Measurements from ENCODE around the gene CCDC57. TPM values are rescaled to one million over a fixed set of nuclear protein-coding genes. Genes with fewer than 3 reads are reported as not detected.

The CCDC57 gene
- total RNA-seq, 2 donors from 2014 or later: 24.5 to 46.1 TPM

DNA sequence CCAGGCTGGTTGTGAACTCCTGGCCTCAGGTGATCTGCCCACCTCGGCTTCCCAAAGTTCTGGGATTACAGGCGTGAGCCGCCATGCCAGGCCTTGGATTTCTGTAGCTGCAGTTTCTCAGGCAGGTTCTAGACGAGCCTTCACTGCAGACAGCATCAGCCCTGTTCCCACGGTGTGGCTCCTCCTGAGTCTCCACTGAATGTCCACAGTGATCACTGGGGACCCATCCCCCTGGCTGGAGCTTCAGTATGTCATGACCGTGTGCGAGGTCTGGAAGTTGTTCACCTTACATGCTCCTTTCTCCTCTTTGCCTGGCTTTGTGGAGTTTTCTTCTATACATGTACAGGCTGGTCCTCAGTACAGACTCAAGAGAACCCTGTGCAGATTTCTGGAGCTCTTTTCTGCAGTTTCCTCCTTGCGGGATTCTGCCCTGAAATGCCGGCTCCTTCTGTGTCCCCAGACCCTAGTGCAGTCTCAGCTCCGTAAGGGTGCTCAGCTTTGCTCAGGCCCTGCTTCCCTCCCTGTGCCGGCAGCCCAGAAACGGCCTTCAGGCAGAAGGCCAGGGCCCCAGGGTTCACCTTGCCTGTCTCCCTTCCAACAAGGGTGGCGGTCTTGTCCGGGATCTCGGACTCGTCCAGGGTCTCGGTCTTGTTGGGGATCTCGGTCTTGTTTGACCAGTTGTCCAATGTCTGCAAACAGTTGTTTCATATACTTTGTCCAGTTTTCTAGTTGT is 100.3 kb downstream of the CCDC57 start:
- TF ChIP-seq, protein P1, sequence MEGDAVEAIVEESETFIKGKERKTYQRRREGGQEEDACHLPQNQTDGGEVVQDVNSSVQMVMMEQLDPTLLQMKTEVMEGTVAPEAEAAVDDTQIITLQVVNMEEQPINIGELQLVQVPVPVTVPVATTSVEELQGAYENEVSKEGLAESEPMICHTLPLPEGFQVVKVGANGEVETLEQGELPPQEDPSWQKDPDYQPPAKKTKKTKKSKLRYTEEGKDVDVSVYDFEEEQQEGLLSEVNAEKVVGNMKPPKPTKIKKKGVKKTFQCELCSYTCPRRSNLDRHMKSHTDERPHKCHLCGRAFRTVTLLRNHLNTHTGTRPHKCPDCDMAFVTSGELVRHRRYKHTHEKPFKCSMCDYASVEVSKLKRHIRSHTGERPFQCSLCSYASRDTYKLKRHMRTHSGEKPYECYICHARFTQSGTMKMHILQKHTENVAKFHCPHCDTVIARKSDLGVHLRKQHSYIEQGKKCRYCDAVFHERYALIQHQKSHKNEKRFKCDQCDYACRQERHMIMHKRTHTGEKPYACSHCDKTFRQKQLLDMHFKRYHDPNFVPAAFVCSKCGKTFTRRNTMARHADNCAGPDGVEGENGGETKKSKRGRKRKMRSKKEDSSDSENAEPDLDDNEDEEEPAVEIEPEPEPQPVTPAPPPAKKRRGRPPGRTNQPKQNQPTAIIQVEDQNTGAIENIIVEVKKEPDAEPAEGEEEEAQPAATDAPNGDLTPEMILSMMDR (IDR thresholded peaks at IDR 0.05): no peak

GRCh38 chr17:82110298-82110697 is 102.3 kb downstream of the CCDC57 start:
- intact Hi-C loops (cut with DNase I): no loop called here
- no peak overlapping the region for H3K27ac ChIP-seq
- H3K9ac ChIP-seq (ENCODE audit: low read depth in 2 of 2, low read length in 2 of 2): no peak overlapping the region
- TF ChIP-seq, protein P1 (IDR thresholded peaks at IDR 0.05): no peak
- no peaks in the 10 kb centered on the region for H3K9me3 ChIP-seq
- peaks cover 14% of the 10 kb centered on the region for H3K4me1 ChIP-seq
- no peaks in the 10 kb centered on the region for H3K27me3 ChIP-seq
- no peak overlapping the region for H3K4me3 ChIP-seq
- DNase-seq: no peak
- no peaks in the 10 kb centered on the region for H3K36me3 ChIP-seq

More for the DNA sequence above, 100.3 kb downstream of the CCDC57 start:
- intact Hi-C loops (cut with DNase I): no loop called here
- H3K4me1 ChIP-seq: no peaks in the 10 kb centered on the region
- no peak for DNase-seq
- no peaks in the 10 kb centered on the region for H3K36me3 ChIP-seq
- H3K27me3 ChIP-seq: no peaks in the 10 kb centered on the region
- no peak overlapping the region for H3K9ac ChIP-seq (ENCODE audit: low read depth in 2 of 2, low read length in 2 of 2)
- no peak overlapping the region for H3K27ac ChIP-seq
- H3K4me3 ChIP-seq: no peak overlapping the region
- H3K9me3 ChIP-seq: no peaks in the 10 kb centered on the region

DNA sequence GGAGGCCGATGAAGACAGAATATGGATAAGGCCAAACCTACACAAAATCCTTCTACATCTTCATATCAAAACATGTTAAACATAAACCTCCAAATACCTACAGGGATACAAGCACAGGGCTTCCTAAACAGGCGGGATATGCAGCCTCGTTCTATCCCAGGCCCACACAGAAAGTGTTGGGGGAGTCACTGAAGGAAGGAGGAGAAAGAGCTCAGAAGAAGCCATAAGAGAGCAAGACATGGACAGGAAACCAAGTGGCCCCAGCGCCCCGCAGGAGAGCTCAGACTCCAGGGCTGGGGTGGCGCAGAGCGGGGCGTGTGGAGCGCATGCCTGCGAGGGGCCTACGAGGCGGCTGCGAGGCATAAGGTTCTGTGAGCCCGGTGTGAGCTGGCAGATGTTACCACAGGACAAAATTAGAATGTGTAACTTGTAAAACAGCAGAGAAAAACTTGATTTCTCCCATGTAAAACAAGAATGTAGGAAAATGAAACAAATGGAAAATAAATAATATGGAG is 103.6 kb downstream of the CCDC57 start:
- no peak for DNase-seq
- Histone ChIP-seq H3K36me3 (no peaks in the 10 kb centered on the region), H3K27ac (no peak overlapping the region)

GRCh38 chr17:82108496-82108945 is 104.1 kb downstream of the CCDC57 start:
- Histone ChIP-seq H3K36me3 (no peaks in the 10 kb centered on the region), H3K9me3 (no peaks in the 10 kb centered on the region), H3K27me3 (no peaks in the 10 kb centered on the region), H3K4me3 (no peak overlapping the region), H3K9ac (ENCODE audit: low read depth in 2 of 2, low read length in 2 of 2) (peak overlapping the region in 1 of 2 donors; percentile 20), H3K4me1 (peaks cover 14% of the 10 kb centered on the region), H3K27ac (no peak overlapping the region)
- intact Hi-C loops (cut with DNase I): no loop called here
- TF ChIP-seq, protein P1 (IDR thresholded peaks at IDR 0.05): no peak
- no peak for DNase-seq

More for the DNA sequence above, 103.6 kb downstream of the CCDC57 start:
- peaks cover 14% of the 10 kb centered on the region for H3K4me1 ChIP-seq
- H3K9ac ChIP-seq (ENCODE audit: low read depth in 2 of 2, low read length in 2 of 2): no peak overlapping the region
- TF ChIP-seq, protein P1 (IDR thresholded peaks at IDR 0.05): no peak
- no peaks in the 10 kb centered on the region for H3K27me3 ChIP-seq
- intact Hi-C loops (cut with DNase I): no loop called here
- H3K4me3 ChIP-seq: no peak overlapping the region
- H3K9me3 ChIP-seq: no peaks in the 10 kb centered on the region

- Histone ChIP-seq H3K36me3 (no peaks in the 10 kb centered on the region), H3K9ac (ENCODE audit: low read depth in 2 of 2, low read length in 2 of 2) (peak overlapping the region in 1 of 2 donors; percentile 20), H3K27me3 (no peaks in the 10 kb centered on the region), H3K9me3 (no peaks in the 10 kb centered on the region), H3K27ac (no peak overlapping the region), H3K4me1 (peaks cover 14% of the 10 kb centered on the region), H3K4me3 (no peak overlapping the region)
- intact Hi-C loops (cut with DNase I): no loop called here
- TF ChIP-seq, protein P1 (IDR thresholded peaks at IDR 0.05): no peak
- no peak for DNase-seq
These were observed 104.6 kb downstream of the CCDC57 start for GRCh38 chr17:82108038-82108437.
